Stomach smooth muscle (tissue), 2 donors: ENCODE results near the gene KRT39.

Source experiments
- H3K27ac ChIP-seq: one replicate; pipeline ENCODE4 v1.7.0; 2013; ENCODE audit warnings: mild to moderate bottlenecking, low read length, inconsistent platforms
- H3K27me3 ChIP-seq, 2 donors: one replicate each; pipeline ENCODE4 v1.7.0; 2013; ENCODE audit warnings: low read length in 2 of 2; ENCODE audit not compliant: insufficient read depth in 2 of 2, control insufficient read depth in 1 of 2
- H3K36me3 ChIP-seq, 2 donors: one replicate each; pipeline ENCODE4 v1.7.0; 2013; ENCODE audit warnings: low read length in 2 of 2; ENCODE audit not compliant: control insufficient read depth in 2 of 2, insufficient read depth in 2 of 2
- H3K4me1 ChIP-seq: one replicate; pipeline ENCODE4 v1.7.0; 2013; ENCODE audit warnings: low read length; ENCODE audit not compliant: control insufficient read depth, insufficient read depth
- H3K4me3 ChIP-seq, 2 donors: one replicate each; pipeline ENCODE4 v1.7.0; 2013; ENCODE audit warnings: low read length in 2 of 2
- H3K9ac ChIP-seq, 2 donors: one replicate each; pipeline ENCODE4 v1.7.0; 2013; ENCODE audit warnings: low read length in 2 of 2, mild to moderate bottlenecking in 1 of 2
- H3K9me3 ChIP-seq, 2 donors: one replicate each; pipeline ENCODE4 v1.7.0; 2013; ENCODE audit warnings: low read length in 2 of 2; ENCODE audit not compliant: control insufficient read depth in 2 of 2
- donor health status: healthy.
- donor health status: Pancreatic carcinoma.

KRT39 gene

DNA sequence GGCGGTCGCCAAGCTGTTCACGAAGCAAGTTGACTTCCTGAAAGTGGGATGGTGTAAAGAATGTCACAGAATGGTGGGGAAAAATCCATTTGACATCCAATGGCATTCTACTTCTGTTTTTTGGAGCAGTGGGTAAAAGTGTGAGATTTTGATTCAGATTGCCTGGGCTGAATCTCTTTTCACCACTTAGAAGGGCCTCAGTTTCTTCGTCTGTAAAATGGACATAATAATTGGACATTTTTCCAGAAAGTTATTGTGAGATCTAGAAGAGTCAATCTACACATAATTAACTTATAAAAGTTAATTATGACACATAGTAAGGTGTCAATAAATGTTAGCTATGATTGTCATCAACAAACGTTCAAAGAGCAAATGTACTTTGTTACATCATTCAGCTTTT, 14.4 kb upstream of the KRT39 start:
- Histone ChIP-seq H3K4me3 (no peak overlapping the region), H3K27ac (no peak overlapping the region), H3K36me3 (no peaks in the 10 kb centered on the region), H3K9ac (no peak overlapping the region), H3K9me3 (no peaks in the 10 kb centered on the region), H3K27me3 (peaks cover 0 to 9% of the 10 kb centered on the region in 2 donors), H3K4me1 (peaks cover 3% of the 10 kb centered on the region)

DNA sequence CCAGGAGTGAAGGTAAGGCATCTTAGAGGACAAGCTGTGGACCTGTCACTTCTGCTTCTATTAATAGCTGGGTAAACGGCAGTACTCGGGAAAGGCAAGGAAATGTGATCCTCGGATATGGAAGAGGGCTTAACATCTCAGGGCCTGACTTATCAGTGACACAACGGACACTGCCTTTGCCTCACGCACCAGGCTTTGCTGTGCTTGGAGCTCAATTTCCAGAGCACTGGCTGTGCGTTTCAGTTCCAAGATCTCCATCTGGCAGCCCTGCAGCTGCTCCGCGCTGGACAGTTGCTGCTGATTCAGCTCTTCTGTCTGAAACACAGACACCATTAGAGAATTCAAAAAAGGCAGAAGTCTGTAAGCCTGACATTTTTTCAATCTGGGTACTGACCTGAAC, 13.8 kb upstream of the KRT39 start:
- no peak overlapping the region for H3K4me3 ChIP-seq
- H3K27ac ChIP-seq, result no peak overlapping the region

DNA sequence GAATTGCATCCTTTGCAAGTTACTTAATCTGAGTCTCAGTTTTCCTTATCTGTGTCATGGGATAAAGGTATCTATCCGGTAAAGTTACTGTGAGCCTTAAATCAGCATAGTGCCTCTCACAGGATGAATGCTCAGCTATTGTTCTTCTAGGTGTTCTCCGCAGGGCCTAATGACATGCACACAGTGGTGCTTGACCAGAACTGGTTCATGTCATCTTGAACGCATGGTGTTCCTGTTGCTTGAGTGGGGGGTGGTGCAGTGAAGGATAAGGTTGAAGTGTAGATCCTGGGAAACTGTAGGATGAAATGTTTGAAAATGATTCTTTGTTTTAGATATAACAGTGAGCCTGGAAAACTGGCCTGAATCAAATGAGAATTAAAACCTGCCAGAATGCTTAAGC, 13.4 kb upstream of the KRT39 start:
- Histone ChIP-seq H3K4me3 (no peak overlapping the region), H3K27me3 (peaks cover 0 to 11% of the 10 kb centered on the region in 2 donors), H3K27ac (no peak overlapping the region), H3K9me3 (no peaks in the 10 kb centered on the region), H3K4me1 (peaks cover 3% of the 10 kb centered on the region), H3K9ac (no peak overlapping the region), H3K36me3 (no peaks in the 10 kb centered on the region)

More for the DNA sequence above, 13.8 kb upstream of the KRT39 start:
- Histone ChIP-seq H3K9me3 (no peaks in the 10 kb centered on the region), H3K36me3 (no peaks in the 10 kb centered on the region), H3K4me1 (peaks cover 3% of the 10 kb centered on the region), H3K27me3 (peaks cover 0 to 11% of the 10 kb centered on the region in 2 donors), H3K9ac (no peak overlapping the region)

DNA sequence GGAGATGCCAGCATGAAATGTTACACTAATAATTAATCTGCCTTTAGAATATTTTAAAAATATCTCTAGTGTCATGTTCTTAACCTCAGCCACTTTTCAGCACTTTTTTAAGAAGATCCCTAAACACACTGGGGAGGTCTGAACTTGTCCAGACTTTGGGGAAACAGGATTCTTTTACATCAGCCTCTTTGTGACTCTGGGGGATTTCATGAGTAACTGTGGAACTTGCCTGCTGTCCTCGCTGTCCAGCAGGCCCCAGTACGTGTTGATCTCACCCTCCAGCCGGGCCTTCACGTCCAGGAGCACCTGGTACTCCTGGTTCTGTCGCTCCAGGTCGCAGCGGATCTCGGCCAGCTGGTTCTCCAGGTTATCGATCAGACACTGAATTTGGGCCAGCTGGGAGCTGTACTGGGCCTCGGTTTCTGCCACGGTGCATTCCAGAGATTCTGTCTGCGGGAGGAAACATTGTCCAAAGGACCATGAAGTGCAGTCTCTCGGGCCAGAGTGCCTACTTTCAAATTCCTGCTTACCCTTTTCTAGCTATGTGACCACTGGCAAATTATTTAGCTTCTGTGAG, 11.9 kb upstream of the KRT39 start:
- Histone ChIP-seq H3K4me1 (peaks cover 3% of the 10 kb centered on the region), H3K27ac (no peak overlapping the region), H3K9ac (no peak overlapping the region), H3K9me3 (no peaks in the 10 kb centered on the region), H3K36me3 (no peaks in the 10 kb centered on the region), H3K27me3 (peaks cover 0 to 11% of the 10 kb centered on the region in 2 donors), H3K4me3 (no peak overlapping the region)

DNA sequence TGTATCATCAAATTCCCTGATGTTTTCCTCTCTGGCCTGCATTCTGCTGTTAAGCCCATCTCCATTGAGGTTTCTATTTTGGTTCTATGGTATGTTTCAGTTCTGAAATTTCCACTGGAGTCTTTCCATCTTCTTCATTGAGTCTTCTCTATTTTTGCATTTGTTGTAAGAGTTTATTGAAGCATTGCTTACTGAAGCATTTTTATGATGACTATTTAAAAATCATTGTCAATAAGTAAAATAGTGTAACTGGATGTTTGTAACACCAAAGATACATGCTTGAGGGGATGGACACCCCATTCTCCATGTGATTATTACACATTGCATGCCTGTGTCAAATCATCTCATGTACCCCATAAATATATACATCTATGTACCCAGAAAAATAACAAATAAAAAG, 8.8 kb upstream of the KRT39 start:
- H3K4me3 ChIP-seq, result no peak overlapping the region
- H3K27me3 ChIP-seq, result peaks cover 0 to 7% of the 10 kb centered on the region in 2 donors
- no peaks in the 10 kb centered on the region for H3K4me1 ChIP-seq
- H3K9me3 ChIP-seq, result no peaks in the 10 kb centered on the region
- no peaks in the 10 kb centered on the region for H3K36me3 ChIP-seq
- H3K9ac ChIP-seq, result no peak overlapping the region
- H3K27ac ChIP-seq, result no peak overlapping the region

DNA sequence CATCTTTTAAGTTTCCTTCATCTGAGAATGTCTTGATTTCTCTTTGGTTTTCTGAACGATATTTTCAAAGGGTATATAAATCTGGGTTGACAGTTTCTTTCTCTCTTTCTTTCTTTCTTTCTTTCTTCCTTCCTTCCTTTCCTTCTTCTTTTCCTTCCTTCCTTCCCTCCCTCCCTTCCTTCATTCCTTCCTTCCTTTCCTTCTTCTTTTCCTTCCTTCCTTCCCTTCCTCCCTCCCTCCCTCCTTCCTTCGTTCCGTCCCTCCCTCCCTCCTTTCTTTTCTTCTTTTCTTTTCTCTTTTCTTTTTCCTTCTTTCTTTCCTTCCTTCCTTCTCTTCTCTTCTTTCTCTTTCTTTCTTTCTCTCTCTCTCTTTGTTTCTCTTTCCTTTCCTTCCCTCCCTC, 7.6 kb upstream of the KRT39 start:
- peaks cover 0 to 7% of the 10 kb centered on the region in 2 donors for H3K27me3 ChIP-seq
- H3K9ac ChIP-seq, result no peak overlapping the region
- no peaks in the 10 kb centered on the region for H3K36me3 ChIP-seq
- no peak overlapping the region for H3K4me3 ChIP-seq
- no peak overlapping the region for H3K27ac ChIP-seq
- H3K9me3 ChIP-seq, result no peaks in the 10 kb centered on the region
- no peaks in the 10 kb centered on the region for H3K4me1 ChIP-seq

DNA sequence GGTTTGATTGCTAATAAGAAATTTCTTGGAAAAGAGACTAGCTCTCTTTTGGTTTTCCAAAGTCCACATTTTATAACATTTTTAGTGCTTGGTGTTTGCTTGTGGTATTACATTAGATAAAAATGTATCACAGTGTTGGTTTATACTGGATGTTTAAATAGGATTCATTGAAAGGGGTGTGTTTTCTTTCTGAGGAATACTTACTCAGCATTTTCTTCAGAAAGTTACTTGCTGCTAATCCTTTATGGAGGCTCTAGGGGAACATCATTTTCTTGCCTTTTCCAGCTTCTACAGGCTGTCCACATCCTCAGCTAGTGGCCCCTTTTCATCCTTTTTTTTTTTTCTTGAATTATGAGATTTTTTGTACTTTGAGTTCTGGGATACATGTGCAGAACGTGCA, 834 bp upstream of the KRT39 start:
- H3K9me3 ChIP-seq, result peaks cover 3% of the 10 kb centered on the region in 2 donors
- H3K27ac ChIP-seq, result no peak overlapping the region
- no peaks in the 10 kb centered on the region for H3K4me1 ChIP-seq
- H3K9ac ChIP-seq, result no peak overlapping the region
- H3K4me3 ChIP-seq, result no peak overlapping the region
- no peaks in the 10 kb centered on the region for H3K36me3 ChIP-seq
- H3K27me3 ChIP-seq, result no peaks in the 10 kb centered on the region

DNA sequence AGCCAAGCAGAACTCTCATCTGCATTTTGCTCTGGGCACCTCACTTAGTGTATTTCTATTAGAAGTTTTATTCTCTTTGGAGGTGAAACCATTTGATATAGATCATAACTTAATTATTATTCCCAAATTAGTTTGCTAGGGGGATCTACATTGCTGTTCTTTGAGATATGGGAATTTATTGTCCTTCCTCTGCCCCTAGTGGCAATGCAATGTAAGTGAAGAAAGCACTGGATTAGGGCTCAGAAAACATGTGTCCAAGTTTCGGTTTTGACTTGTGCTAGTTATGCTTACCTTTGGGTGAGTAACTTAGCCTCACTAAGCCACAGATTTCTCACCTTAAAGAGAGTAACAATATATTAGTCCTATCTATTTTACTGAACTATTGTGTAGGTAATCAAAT, 2.9 kb downstream of the KRT39 start:
- Histone ChIP-seq H3K9ac (no peak overlapping the region), H3K27ac (no peak overlapping the region), H3K4me1 (no peaks in the 10 kb centered on the region), H3K9me3 (peaks cover 3% of the 10 kb centered on the region in 2 donors), H3K27me3 (peaks cover 0 to 4% of the 10 kb centered on the region in 2 donors), H3K4me3 (no peak overlapping the region), H3K36me3 (no peaks in the 10 kb centered on the region)

DNA sequence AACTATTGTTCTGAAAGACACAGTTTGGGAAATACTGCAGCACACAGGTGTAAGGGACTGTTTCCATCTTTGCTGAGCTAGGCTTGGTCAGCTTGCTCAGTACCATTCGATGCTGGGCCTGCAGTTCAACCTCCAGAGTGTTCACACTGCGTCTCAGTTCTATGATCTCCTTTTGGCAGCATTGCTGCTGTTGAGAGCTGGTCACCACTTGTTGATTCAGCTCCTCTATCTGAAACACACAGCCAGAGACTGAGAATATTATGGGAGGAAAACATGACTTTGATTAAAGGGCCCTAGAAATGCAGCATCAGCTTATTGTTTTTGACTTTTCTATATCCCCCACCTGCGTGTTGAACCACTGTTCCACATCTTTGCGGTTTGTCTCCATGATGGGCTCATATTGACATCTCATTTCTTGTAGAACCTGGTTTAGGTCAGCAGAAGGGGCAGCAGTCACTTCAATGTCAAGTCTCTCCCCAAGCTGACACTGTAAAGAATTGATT, 4.6 kb downstream of the KRT39 start:
- Histone ChIP-seq H3K9me3 (peaks cover 3% of the 10 kb centered on the region in 2 donors), H3K4me3 (no peak overlapping the region), H3K4me1 (no peaks in the 10 kb centered on the region), H3K27ac (no peak overlapping the region), H3K36me3 (no peaks in the 10 kb centered on the region), H3K9ac (no peak overlapping the region), H3K27me3 (peaks cover 0 to 4% of the 10 kb centered on the region in 2 donors)

DNA sequence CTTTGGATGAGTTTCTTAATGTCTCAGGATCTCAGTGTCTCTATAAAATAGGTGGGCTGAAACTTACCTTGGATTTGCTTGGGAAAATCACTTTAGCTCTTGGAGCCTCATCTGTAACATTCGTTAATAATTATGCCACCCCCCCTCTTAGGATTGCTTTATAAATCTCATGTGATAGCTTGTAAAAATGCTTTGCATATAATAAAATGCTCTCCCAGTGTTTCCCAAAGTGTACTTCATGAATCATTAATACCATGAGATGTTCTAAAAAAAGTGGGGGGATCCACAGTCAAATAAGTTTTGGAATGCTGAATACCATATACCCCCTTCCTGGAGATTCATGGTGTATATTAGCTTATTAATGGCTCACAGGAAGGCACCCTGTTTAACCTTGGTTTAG, 5.2 kb downstream of the KRT39 start:
- no peak overlapping the region for H3K27ac ChIP-seq
- no peak overlapping the region for H3K9ac ChIP-seq
- no peak overlapping the region for H3K4me3 ChIP-seq
- H3K9me3 ChIP-seq, result peaks cover 3% of the 10 kb centered on the region in 2 donors
- no peaks in the 10 kb centered on the region for H3K36me3 ChIP-seq
- no peaks in the 10 kb centered on the region for H3K4me1 ChIP-seq
- peaks cover 0 to 4% of the 10 kb centered on the region in 2 donors for H3K27me3 ChIP-seq

DNA sequence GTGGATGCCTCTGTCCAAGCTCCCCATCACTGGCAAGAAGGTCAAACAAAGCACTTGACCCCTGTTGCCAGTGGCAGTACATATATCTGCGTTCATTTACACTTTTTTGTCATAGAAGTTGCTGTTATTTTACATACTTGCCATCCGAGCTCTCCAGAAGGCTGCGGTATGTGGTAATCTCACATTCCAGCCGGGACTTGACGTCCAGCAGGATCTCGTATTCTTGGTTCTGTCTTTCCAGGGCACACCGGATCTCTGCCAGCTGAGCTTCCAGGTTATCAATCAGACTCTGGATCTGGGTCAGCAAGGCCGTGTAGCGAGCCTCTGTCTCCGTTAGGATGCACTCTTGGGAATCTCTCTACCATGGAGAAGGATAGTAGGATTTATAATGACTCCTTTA, 6.6 kb downstream of the KRT39 start:
- Histone ChIP-seq H3K36me3 (no peaks in the 10 kb centered on the region), H3K4me3 (no peak overlapping the region), H3K27ac (no peak overlapping the region), H3K27me3 (peaks cover 0 to 4% of the 10 kb centered on the region in 2 donors), H3K9me3 (peaks cover 3% of the 10 kb centered on the region in 2 donors), H3K4me1 (no peaks in the 10 kb centered on the region), H3K9ac (no peak overlapping the region)
